OCI-LY3 (cell line): ENCODE results near the gene RANBP3.

Experiments used
- H2AFZ ChIP-seq: fragments of 200-600, 300-600 bp; shearing (Covaris generic); 2 replicates; pipeline ENCODE4 v1.6.0; 2014; ENCODE audit warnings: antibody characterized with exemption, low read depth, low read length
- H3K27ac ChIP-seq: fragments of 200-600, 300-600 bp; sonication (generic); 2 replicates; pipeline ENCODE4 v1.5.1; 2014; ENCODE audit warnings: mild to moderate bottlenecking, low read length, moderate library complexity, mixed read lengths
- H3K27me3 ChIP-seq: fragments of 200-600, 300-600 bp; sonication (generic); 2 replicates; pipeline ENCODE4 v1.6.1; 2014; ENCODE audit warnings: low read depth, low read length, mixed read lengths
- H3K36me3 ChIP-seq: fragments of 200-600, 300-600 bp; sonication (generic); replicated peaks from 2 replicates; pipeline ENCODE3; 2014; ENCODE audit warnings: low read depth, low read length, mixed read lengths
- H3K4me1 ChIP-seq: fragments of 300-600, 200-600 bp; sonication (generic); 2 replicates; pipeline ENCODE4 v1.6.1; 2014; ENCODE audit warnings: low read length, mixed read lengths
- H3K4me2 ChIP-seq: fragments of 200-600, 300-600 bp; sonication (generic); 2 replicates; pipeline ENCODE4 v1.6.1; 2014; ENCODE audit warnings: low read length, mixed read lengths
- H3K4me3 ChIP-seq: fragments of 300-600, 200-600 bp; sonication (generic); 2 replicates; pipeline ENCODE4 v1.5.1; 2014; ENCODE audit warnings: antibody characterized with exemption, mild to moderate bottlenecking, low read length, moderate library complexity
- H3K79me2 ChIP-seq: fragments of 300-600, 200-600 bp; shearing (Covaris generic); 2 replicates; pipeline ENCODE4 v1.6.1; 2014; ENCODE audit warnings: mild to moderate bottlenecking, low read length, mixed read lengths
- H3K9ac ChIP-seq: fragments of 300-600, 200-600 bp; shearing (Covaris generic); 2 replicates; pipeline ENCODE4 v1.6.0; 2014; ENCODE audit warnings: mild to moderate bottlenecking, low read length, moderate library complexity
- H3K9me3 ChIP-seq: fragments of 200-600, 300-600 bp; shearing (Covaris generic); 2 replicates; pipeline ENCODE4 v1.6.1; 2014; ENCODE audit warnings: low read length, mixed read lengths; ENCODE audit not compliant: insufficient read depth
- H4K20me1 ChIP-seq: fragments of 200-600, 300-600 bp; sonication (generic); 2 replicates; pipeline ENCODE4 v1.6.1; 2016; ENCODE audit warnings: low read length, mixed read lengths; ENCODE audit not compliant: insufficient read depth
- CTCF ChIP-seq: fragments of 200-600, 300-600 bp; sonication (generic); IDR thresholded peaks from 2 replicates; pipeline ENCODE4 v1.5.1; 2014; ENCODE audit warnings: antibody characterized with exemption, low read length, low read depth
- EZH2phosphoT487 ChIP-seq: fragments of 200-600 bp; shearing (Covaris generic); IDR thresholded peaks from 2 replicates; pipeline ENCODE4 v1.6.1; 2018; ENCODE audit warnings: antibody characterized with exemption, mixed run types, low read depth

The RANBP3 gene

GRCh38 chr19:6014551-6015135 is 36.7 kb upstream of the RANBP3 start:
- TF ChIP-seq EZH2phosphoT487 (no peak), CTCF (no peak)
- Histone ChIP-seq H4K20me1 (no peaks in the 10 kb centered on the region), H2AFZ (no peak overlapping the region), H3K9me3 (no peaks in the 10 kb centered on the region), H3K79me2 (no peaks in the 10 kb centered on the region), H3K9ac (no peak overlapping the region), H3K4me2 (no peak overlapping the region), H3K27me3 (no peaks in the 10 kb centered on the region), H3K4me3 (no peak overlapping the region), H3K27ac (no peak overlapping the region), H3K36me3 (no peaks in the 10 kb centered on the region), H3K4me1 (no peaks in the 10 kb centered on the region)

GRCh38 chr19:6012426-6013170 is 34.7 kb upstream of the RANBP3 start:
- Histone ChIP-seq H2AFZ (no peak overlapping the region), H3K27me3 (no peaks in the 10 kb centered on the region), H3K4me2 (no peak overlapping the region), H3K4me1 (no peaks in the 10 kb centered on the region), H3K79me2 (no peaks in the 10 kb centered on the region), H3K4me3 (no peak overlapping the region), H3K9me3 (no peaks in the 10 kb centered on the region), H3K9ac (no peak overlapping the region), H4K20me1 (no peaks in the 10 kb centered on the region), H3K36me3 (no peaks in the 10 kb centered on the region), H3K27ac (no peak overlapping the region)
- TF ChIP-seq CTCF (no peak), EZH2phosphoT487 (no peak)

GRCh38 chr19:6011794-6012193 is 33.9 kb upstream of the RANBP3 start:
- no peaks in the 10 kb centered on the region for H3K79me2 ChIP-seq
- no peak overlapping the region for H3K4me3 ChIP-seq
- no peaks in the 10 kb centered on the region for H3K36me3 ChIP-seq
- H2AFZ ChIP-seq, result no peak overlapping the region
- H3K9ac ChIP-seq, result no peak overlapping the region
- no peak overlapping the region for H3K27ac ChIP-seq
- H3K4me1 ChIP-seq, result no peaks in the 10 kb centered on the region
- H4K20me1 ChIP-seq, result no peaks in the 10 kb centered on the region
- no peaks in the 10 kb centered on the region for H3K27me3 ChIP-seq
- no peaks in the 10 kb centered on the region for H3K9me3 ChIP-seq
- TF ChIP-seq EZH2phosphoT487 (no peak), CTCF (no peak)
- no peak overlapping the region for H3K4me2 ChIP-seq

GRCh38 chr19:6011206-6011605 is 33.3 kb upstream of the RANBP3 start:
- Histone ChIP-seq H3K9ac (no peak overlapping the region), H3K27ac (no peak overlapping the region), H4K20me1 (no peaks in the 10 kb centered on the region), H2AFZ (no peak overlapping the region), H3K4me3 (no peak overlapping the region), H3K4me2 (no peak overlapping the region), H3K36me3 (no peaks in the 10 kb centered on the region), H3K4me1 (no peaks in the 10 kb centered on the region), H3K27me3 (no peaks in the 10 kb centered on the region), H3K79me2 (no peaks in the 10 kb centered on the region), H3K9me3 (no peaks in the 10 kb centered on the region)
- TF ChIP-seq EZH2phosphoT487, result no peak
- no peak for TF ChIP-seq CTCF
